Tibial nerve (tissue), 4 donors: Measurements from ENCODE around the gene LILRB3. TPM values are rescaled to one million over a fixed set of nuclear protein-coding genes. Genes with fewer than 3 reads are reported as not detected.

Experiments
- DNase-seq, 2 donors: peaks; one replicate each; pipeline ENCODE4 v3.0.0-alpha.2; 2019; ENCODE audit warnings: low spot score in 2 of 2
- H3K27ac ChIP-seq, 4 donors: fragments of 200-600 bp; sonication (generic) in 3 of 4; one replicate each; pipeline ENCODE4 v1.5.1; 2017 to 2019; ENCODE audit warnings: mild to moderate bottlenecking in 1 of 4
- H3K27me3 ChIP-seq, 2 donors: fragments of 200-600 bp; sonication (generic) in 1 of 2; one replicate each; pipeline versions ENCODE4 v1.5.1 to v1.6.0; 2017 to 2019
- H3K36me3 ChIP-seq, 3 donors: fragments of 200-600 bp; sonication (generic); one replicate each; pipeline ENCODE4 v1.5.1; 2018 to 2019
- H3K4me1 ChIP-seq, 4 donors: fragments of 200-600 bp; sonication (generic) in 3 of 4; one replicate each; pipeline ENCODE4 v1.5.1; 2017 to 2019
- H3K4me3 ChIP-seq, 4 donors: fragments of 200-600 bp; sonication (generic) in 3 of 4; one replicate each; pipeline ENCODE4 v1.5.1; 2017 to 2019; ENCODE audit warnings: mild to moderate bottlenecking in 1 of 4, moderate library complexity in 1 of 4
- H3K9me3 ChIP-seq, 4 donors: fragments of 200-600 bp; sonication (generic) in 3 of 4; one replicate each; pipeline ENCODE4 v1.5.1; 2017 to 2019
- EP300 ChIP-seq, 2 donors: sonication (generic); formaldehyde crosslinking; IDR thresholded peaks; one replicate each; pipeline ENCODE4 v1.6.1; 2017; ENCODE audit warnings: antibody characterized with exemption in 2 of 2, mild to moderate bottlenecking in 1 of 2
- POLR2A ChIP-seq, 2 donors: fragments of 450-650 bp; IDR thresholded peaks; one replicate each; pipeline ENCODE4 v1.6.1; 2017; ENCODE audit warnings: antibody characterized with exemption in 2 of 2, mild to moderate bottlenecking in 2 of 2, moderate library complexity in 2 of 2
- WGBS, 2 donors: methylation state at CpG; one replicate each; pipeline ENCODE4 v1.1.5; 2018; 5-methylcytosine and 5-hydroxymethylcytosine counted together
- total RNA-seq, 4 donors: library from RNA; depleted of rRNA; stranded (reverse); fragments of >200 nt; gene quantifications; one replicate each; pipeline ENCODE4 v1.1.0, GENCODE V29; 2016
- TF ChIP-seq, protein P1 (sequence below), 5 experiments: fragments of 200-600 bp in 3 of 5; fragments of 450-650 bp in 2 of 5; sonication (generic) in 3 of 5; IDR thresholded peaks; one replicate each; pipeline ENCODE4 v1.5.1; 2016 to 2019; ENCODE audit warnings: antibody characterized with exemption in 5 of 5, mild to moderate bottlenecking in 3 of 5, moderate library complexity in 2 of 5

The LILRB3 gene
- total RNA-seq, 4 donors from 2014 or later = 4.4 to 98.1 (median 16.5) TPM

DNA sequence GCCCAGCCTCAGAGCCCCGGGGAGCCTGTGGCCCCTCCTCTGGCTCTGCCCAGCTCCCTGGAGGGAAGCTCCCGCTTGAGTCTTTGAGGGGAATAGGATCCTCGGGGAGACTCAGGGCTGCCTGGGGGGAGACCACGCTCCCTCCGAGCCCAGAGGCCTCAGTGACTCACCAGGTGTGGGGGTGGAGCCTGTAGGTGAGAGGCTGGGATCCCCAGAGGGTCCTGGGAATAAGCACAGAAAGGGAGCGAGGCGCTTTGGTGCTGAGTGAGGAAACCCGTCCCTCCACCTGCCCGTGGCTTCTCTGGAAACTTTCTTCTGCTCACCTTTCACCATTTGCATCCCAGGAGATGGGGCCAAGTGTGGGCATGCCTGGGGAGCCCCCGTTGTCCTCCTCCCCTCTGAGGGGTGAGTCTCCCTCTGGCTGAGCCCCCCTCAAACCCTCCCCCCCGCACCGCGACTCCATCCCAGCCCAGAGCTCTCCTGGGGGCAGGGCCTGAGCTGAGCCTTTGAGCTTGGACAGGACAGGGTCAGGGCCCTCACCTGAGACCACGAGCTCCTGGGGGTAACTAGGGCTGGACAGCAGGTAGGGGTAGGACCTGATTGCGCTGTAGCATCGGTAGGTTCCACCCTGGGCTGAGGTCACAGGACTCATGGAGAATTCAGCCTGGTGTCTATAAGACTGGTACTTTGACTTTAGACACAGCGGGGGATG lies 31.5 kb upstream of the LILRB3 start:
- TF ChIP-seq, protein P1, sequence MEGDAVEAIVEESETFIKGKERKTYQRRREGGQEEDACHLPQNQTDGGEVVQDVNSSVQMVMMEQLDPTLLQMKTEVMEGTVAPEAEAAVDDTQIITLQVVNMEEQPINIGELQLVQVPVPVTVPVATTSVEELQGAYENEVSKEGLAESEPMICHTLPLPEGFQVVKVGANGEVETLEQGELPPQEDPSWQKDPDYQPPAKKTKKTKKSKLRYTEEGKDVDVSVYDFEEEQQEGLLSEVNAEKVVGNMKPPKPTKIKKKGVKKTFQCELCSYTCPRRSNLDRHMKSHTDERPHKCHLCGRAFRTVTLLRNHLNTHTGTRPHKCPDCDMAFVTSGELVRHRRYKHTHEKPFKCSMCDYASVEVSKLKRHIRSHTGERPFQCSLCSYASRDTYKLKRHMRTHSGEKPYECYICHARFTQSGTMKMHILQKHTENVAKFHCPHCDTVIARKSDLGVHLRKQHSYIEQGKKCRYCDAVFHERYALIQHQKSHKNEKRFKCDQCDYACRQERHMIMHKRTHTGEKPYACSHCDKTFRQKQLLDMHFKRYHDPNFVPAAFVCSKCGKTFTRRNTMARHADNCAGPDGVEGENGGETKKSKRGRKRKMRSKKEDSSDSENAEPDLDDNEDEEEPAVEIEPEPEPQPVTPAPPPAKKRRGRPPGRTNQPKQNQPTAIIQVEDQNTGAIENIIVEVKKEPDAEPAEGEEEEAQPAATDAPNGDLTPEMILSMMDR (IDR thresholded peaks at IDR 0.05) = no peak
- TF ChIP-seq POLR2A (IDR thresholded peaks at IDR 0.05) (no peak), EP300 (IDR thresholded peaks at IDR 0.05) (no peak)
- Histone ChIP-seq H3K9me3 (no peaks in the 10 kb centered on the region), H3K27me3 (peaks cover 0 to 34% of the 10 kb centered on the region in 2 donors), H3K36me3 (no peaks in the 10 kb centered on the region), H3K4me3 (no peak overlapping the region), H3K27ac (no peak overlapping the region), H3K4me1 (no peaks in the 10 kb centered on the region)
- DNase-seq = no peak
- 48 to 49% methylated on average over 16 of the region's 17 CpGs for WGBS, 2 donors

DNA sequence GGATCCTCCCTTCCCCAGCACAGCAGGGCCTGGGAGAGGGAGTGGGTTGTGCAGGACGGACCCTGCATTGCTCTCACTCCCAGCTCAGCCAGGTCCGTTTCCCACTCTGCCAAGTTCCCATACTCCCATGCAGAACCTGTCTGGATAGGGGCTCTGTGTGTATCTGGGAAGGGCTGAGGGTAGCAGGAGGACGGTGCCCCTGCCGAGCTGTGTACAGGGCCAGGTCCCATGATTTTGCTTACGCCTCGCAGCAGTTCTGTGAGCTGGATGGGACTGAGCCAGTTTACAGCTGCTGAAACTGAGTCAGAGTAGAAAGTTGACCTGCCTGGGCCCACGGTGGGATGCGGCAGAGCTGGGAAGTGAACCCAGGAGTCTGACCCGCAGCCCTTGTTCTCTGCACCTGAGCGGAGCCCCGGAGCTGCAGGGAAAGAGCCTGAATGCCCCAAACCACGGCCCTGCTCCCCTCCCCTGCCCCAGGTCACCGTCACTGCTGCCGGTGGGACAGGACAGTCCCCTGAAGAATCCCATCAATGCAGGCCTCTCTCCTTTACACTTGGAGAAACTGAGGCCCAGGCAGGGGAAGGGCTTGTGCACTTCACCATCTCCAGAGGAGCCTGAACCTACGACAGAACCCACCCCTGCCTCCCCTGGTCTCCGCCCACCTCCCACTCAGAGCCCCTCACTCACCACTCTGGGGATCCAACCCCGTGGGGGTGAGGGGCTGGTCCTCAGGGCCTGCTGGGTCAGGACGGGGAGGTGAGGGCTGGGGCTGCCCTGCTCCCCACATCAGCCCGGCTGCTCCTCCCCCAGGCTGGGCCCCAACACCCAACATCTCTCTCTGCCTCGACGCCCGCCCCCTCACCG lies 30.8 kb upstream of the LILRB3 start:
- Histone ChIP-seq H3K27ac (no peak overlapping the region), H3K4me1 (no peaks in the 10 kb centered on the region), H3K9me3 (no peaks in the 10 kb centered on the region), H3K36me3 (no peaks in the 10 kb centered on the region), H3K27me3 (peaks cover 0 to 34% of the 10 kb centered on the region in 2 donors), H3K4me3 (no peak overlapping the region)
- 57 to 64% methylated on average over 21 to 23 of the region's 23 CpGs for WGBS, 2 donors
- DNase-seq = no peak
- TF ChIP-seq EP300 (IDR thresholded peaks at IDR 0.05) (no peak), POLR2A (IDR thresholded peaks at IDR 0.05) (no peak)
- TF ChIP-seq, protein P1 (IDR thresholded peaks at IDR 0.05) = no peak

DNA sequence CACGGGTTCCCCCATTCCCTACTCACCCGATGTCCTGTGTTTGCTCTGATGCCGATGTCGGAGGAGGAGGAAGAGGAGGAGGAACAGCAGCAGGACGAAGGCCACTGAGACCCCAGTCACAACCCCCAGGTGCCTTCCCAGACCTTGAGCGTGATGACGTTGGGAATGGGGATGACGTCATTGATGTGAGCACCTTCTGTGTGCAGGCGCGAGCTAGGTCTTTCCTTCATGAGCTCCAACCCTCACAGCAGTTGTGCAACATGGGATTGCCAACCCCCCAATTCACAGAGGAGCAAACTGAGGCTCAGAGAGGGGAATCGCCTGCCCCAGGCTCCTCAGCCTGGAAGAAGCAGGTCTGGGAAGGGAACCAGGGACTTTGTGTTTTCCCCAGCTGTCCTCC lies 30.0 kb upstream of the LILRB3 start:
- Histone ChIP-seq H3K4me1 (no peaks in the 10 kb centered on the region), H3K4me3 (no peak overlapping the region), H3K9me3 (no peaks in the 10 kb centered on the region), H3K36me3 (no peaks in the 10 kb centered on the region), H3K27ac (no peak overlapping the region), H3K27me3 (peaks cover 0 to 34% of the 10 kb centered on the region in 2 donors)
- no peak for DNase-seq
- 65 to 69% methylated on average over 10 to 11 of the region's 11 CpGs for WGBS, 2 donors
- TF ChIP-seq EP300 (IDR thresholded peaks at IDR 0.05) (no peak), POLR2A (IDR thresholded peaks at IDR 0.05) (no peak)
- TF ChIP-seq, protein P1 (IDR thresholded peaks at IDR 0.05) = no peak

DNA sequence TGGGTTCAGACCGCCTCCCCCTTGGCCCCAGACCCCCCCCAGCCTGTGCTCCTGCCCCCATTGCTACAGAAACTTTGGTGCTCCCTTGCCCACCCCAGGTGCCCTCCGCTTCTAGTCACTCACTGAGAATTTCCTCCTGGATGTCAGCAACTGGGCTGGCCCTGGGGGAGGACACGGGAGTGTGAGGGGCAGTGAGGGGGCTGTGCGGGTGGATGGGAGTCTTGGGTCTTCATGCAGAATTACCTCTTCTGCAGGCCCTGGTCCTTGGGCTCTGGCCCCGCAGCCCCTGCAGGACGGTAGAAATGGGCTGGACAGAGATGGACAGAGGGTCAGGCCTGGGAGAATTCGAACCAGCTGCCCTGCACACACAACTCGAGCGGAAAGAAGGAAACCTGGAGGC lies 29.4 kb upstream of the LILRB3 start:
- Histone ChIP-seq H3K4me1 (peaks cover 0 to 5% (median under 1%) of the 10 kb centered on the region in 4 donors), H3K36me3 (no peaks in the 10 kb centered on the region), H3K4me3 (no peak overlapping the region), H3K9me3 (no peaks in the 10 kb centered on the region), H3K27me3 (peaks cover 0 to 34% of the 10 kb centered on the region in 2 donors), H3K27ac (no peak overlapping the region)
- WGBS, 2 donors = 70 to 74% methylated on average over 9 of the region's 9 CpGs
- no peak for DNase-seq
- TF ChIP-seq POLR2A (IDR thresholded peaks at IDR 0.05) (no peak), EP300 (IDR thresholded peaks at IDR 0.05) (no peak)
- TF ChIP-seq, protein P1 (IDR thresholded peaks at IDR 0.05) = no peak
